ENCODE results near the gene SLFN12L. TPM values are rescaled to one million over a fixed set of nuclear protein-coding genes. Genes with fewer than 3 reads are reported as not detected.

Gene SLFN12L
- total and polyA plus RNA-seq, 10 of the 15 experiments (the other 5 are each of a cell fraction or from before 2014, with no cell fraction given) = 1.0 to 21.3 (median 9.4) TPM

- Histone ChIP-seq H3K9ac (ENCODE audit: control insufficient read depth, insufficient read depth, low read length) (peak overlapping the region; percentile 88), H3K4me2 (ENCODE audit: control insufficient read depth, insufficient read depth) (peak overlapping the region; percentile 91), H3K27me3 (replicated peaks in 1 of 2; ENCODE audit: control insufficient read depth in 2 of 2, insufficient read depth in 2 of 2, low read length in 1 of 2) (no peaks in the 10 kb centered on the region; a peak in 1 of 4 replicates), H3K4me1 (ENCODE audit: control insufficient read depth, insufficient read depth, low read length) (peaks cover 3% of the 10 kb centered on the region; the same call in 1 of the 2 replicates), H3K79me2 (ENCODE audit: control insufficient read depth, insufficient read depth, low read length) (peaks cover 24% of the 10 kb centered on the region), H2AFZ (ENCODE audit: control insufficient read depth, low read depth, low read length) (peak overlapping the region; percentile 71), H3K9me3 (replicated peaks; ENCODE audit: control insufficient read depth, insufficient read depth, low read length) (no peaks in the 10 kb centered on the region), H4K20me1 (ENCODE audit: control insufficient read depth, insufficient read depth) (no peaks in the 10 kb centered on the region), H3K27ac (ENCODE audit: control insufficient read depth, insufficient read depth) (peak overlapping the region; percentile 80), H3K4me3 (peak overlapping the region; percentile 92), H3K36me3 (ENCODE audit: control insufficient read depth in 2 of 2, insufficient read depth in 2 of 2, low read length in 1 of 2) (no peaks in the 10 kb centered on the region)
- POLR2A ChIA-PET = interaction anchor here (0.6 to 2.7 kb wide), 7 partner anchors 8 to 406 kb away, joined by 3 to 16 read pairs (median 6); partner anchors contain the start of gene PEX12
- no TSS peak for BruUV-seq (replicated peaks)
- no peak for FAIRE-seq
- ATAC-seq = peak; percentile 65
- RAD21 ChIA-PET (ENCODE audit: unreplicated experiment) = no interaction called here
- in situ Hi-C loops (cut with MboI) = no loop called here
- TF ChIP-seq NFIC (IDR thresholded peaks at IDR 0.05; ENCODE audit: low read depth, low read length) (no peak), ZBTB40 (IDR thresholded peaks at IDR 0.05; ENCODE audit: borderline replicate concordance) (peak; percentile 36; the same call in 1 of the 2 replicates), E2F4 (IDR thresholded peaks at IDR 0.05; ENCODE audit: low read depth, low read length) (0 out of 2 replicates have a peak, but pooled peaks have one; percentile 5), BHLHE40 (IDR thresholded peaks at IDR 0.05; ENCODE audit: borderline replicate concordance in 1 of 2, low read depth in 2 of 2, low read length in 1 of 2) (peak; percentile 23 to 40; a peak in 2 of 4 replicates)
- CTCF ChIA-PET = interaction anchor here (1.2 kb wide), 1 partner anchor 33 kb away, joined by 3 read pairs; no protein-coding TSS in a partner anchor
- SMC1A ChIA-PET (ENCODE audit: uncharacterized antibody, unreplicated experiment) = interaction anchor here (1.0 to 2.1 kb wide), 4 partner anchors 8 to 80 kb away, joined by 4 to 6 read pairs (median 4); partner anchors contain the start of gene PEX12
- no peak for DNase-seq (ENCODE audit: low read depth, low spot score)
- WGBS (ENCODE audit: insufficient coverage, insufficient replicate concordance, low lambda C conversion rate, missing lambda C conversion rate) = 3% methylated on average over 8 of the region's 15 CpGs
- intact Hi-C loops (cut with micrococcal nuclease; ENCODE audit: unreplicated experiment) = no loop called here
These were observed 31.1 kb upstream of the SLFN12L start for GRCh38 chr17:35568561-35568960.

All from GM12878 (cell line).